Measurements from ENCODE around the gene PTCD1.
"Not testable (repeated sequence)": the region's sequence is repeated elsewhere in the genome, so short reads cannot be mapped to it uniquely, and the experiment has no call there.

DNA sequence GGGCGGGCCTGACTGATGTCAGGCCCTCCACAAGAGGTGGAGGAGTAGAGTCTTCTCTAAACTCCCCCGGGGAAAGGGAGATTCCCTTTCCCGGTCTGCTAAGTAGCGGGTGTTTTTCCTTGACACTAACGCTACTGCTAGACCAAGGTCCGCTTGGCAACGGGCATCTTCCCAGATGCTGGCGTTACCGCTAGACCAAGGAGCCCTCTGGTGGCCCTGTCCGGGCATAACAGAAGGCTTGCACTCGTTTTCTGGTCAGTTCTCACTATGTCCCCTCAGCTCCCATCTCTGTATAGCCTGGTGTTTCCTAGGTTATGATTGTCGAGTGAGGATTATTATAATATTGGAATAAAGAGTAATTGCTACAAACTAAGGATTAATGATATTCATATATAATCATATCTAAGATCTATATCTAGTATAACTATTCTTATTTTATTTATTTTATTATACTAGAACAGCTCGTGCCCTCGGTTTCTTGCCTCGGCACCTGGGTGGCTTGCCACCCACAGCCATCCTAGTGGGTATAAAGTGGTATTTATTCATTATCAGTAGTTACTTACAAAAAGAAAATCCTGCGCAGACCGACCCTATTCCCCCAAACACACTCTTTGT lies 23.0 kb downstream of the PTCD1 start:
- TF ChIP-seq POLR2AphosphoS5, POLR2A (IDR thresholded peaks at IDR 0.05; ENCODE audit: low read depth, low read length): not testable (repeated sequence)
